Endodermal cell (in vitro differentiated cells): ENCODE data around the gene MYL3. TPM values are rescaled to one million over a fixed set of nuclear protein-coding genes. Genes with fewer than 3 reads are reported as not detected.
A peak's percentile ranks its signal among the peaks of the same experiment; 100 is the strongest.

Source experiments
- DNase-seq: peaks from one replicate; pipeline ENCODE4 v3.0.0-alpha.2; 2017
- H3K27ac ChIP-seq: 2 replicates; pipeline ENCODE4 v1.5.1; 2013; ENCODE audit warnings: mild to moderate bottlenecking, low read depth, low read length, moderate library complexity
- H3K27me3 ChIP-seq: 2 replicates; pipeline ENCODE4 v1.6.1; 2013; ENCODE audit warnings: mild to moderate bottlenecking, low read length, moderate library complexity; ENCODE audit not compliant: insufficient read depth, control insufficient read depth, poor library complexity, severe bottlenecking
- H3K36me3 ChIP-seq: 2 replicates; pipeline ENCODE4 v1.7.0; 2013; ENCODE audit warnings: mild to moderate bottlenecking, low read length, moderate library complexity; ENCODE audit not compliant: control insufficient read depth, insufficient read depth
- H3K4me1 ChIP-seq: one replicate; pipeline ENCODE4 v1.7.0; 2013; ENCODE audit warnings: low read length; ENCODE audit not compliant: control insufficient read depth, insufficient read depth
- H3K4me3 ChIP-seq: 2 replicates; pipeline ENCODE4 v1.5.1; 2013; ENCODE audit warnings: mild to moderate bottlenecking, low read length, moderate library complexity
- H3K9ac ChIP-seq: 2 replicates; pipeline ENCODE4 v1.6.1; 2013; ENCODE audit warnings: mild to moderate bottlenecking, low read length, moderate library complexity; ENCODE audit not compliant: poor library complexity, severe bottlenecking; ENCODE audit errors: extremely low read depth
- H3K9me3 ChIP-seq: 2 replicates; pipeline ENCODE4 v1.6.1; 2013; ENCODE audit warnings: mild to moderate bottlenecking, low read length, moderate library complexity; ENCODE audit not compliant: control insufficient read depth
- H3K27ac Mint-ChIP-seq: 2 replicates; pipeline ENCODE4 v1.8.0; 2020; ENCODE audit warnings: mixed read lengths
- H3K27me3 Mint-ChIP-seq: 2 replicates; pipeline ENCODE4 v1.8.0; 2021; ENCODE audit warnings: mild to moderate bottlenecking, mixed read lengths; ENCODE audit not compliant: insufficient read depth
- H3K36me3 Mint-ChIP-seq: 2 replicates; pipeline ENCODE4 v1.8.0; 2020; ENCODE audit warnings: low read depth, mixed read lengths
- H3K4me1 Mint-ChIP-seq: 2 replicates; pipeline ENCODE4 v1.8.0; 2020; ENCODE audit warnings: mixed read lengths
- H3K4me3 Mint-ChIP-seq: 2 replicates; pipeline ENCODE4 v1.8.0; 2020; ENCODE audit warnings: mild to moderate bottlenecking, moderate library complexity, mixed read lengths
- H3K9me3 Mint-ChIP-seq: 2 replicates; pipeline ENCODE4 v1.8.0; 2020; ENCODE audit warnings: mild to moderate bottlenecking, mixed read lengths
- WGBS, 2 experiments: methylation state at CpG; one replicate each; pipeline versions ENCODE4 v1.1.5 to v1.1.7; 2013; ENCODE audit warnings: missing lambda C conversion rate in 2 of 2, mixed read lengths in 1 of 2; ENCODE audit not compliant: insufficient coverage in 1 of 2, insufficient read length in 1 of 2; 5-methylcytosine and 5-hydroxymethylcytosine counted together
- total RNA-seq, 2 donors: library from RNA; stranded (reverse); fragmentation: NEBNext Ultra II Directional in 1 of 2; extraction: Animal tissue kit (Norgen Biotek cat#: 25700) in 1 of 2; gene quantifications; 2 replicates in 1 of 2; 3 replicates in 1 of 2; pipeline ENCODE4 v1.2.1, GENCODE V29; 2021
- TF ChIP-seq, protein P1 (sequence below): fragments of 200-600 bp; sonication (generic); conservative IDR thresholded peaks from 2 replicates; pipeline ENCODE4 v1.5.0; 2021; ENCODE audit warnings: antibody characterized with exemption, mild to moderate bottlenecking

The MYL3 gene
- total RNA-seq, 2 donors from 2014 or later, result 1.6 to 2.3 TPM

DNA sequence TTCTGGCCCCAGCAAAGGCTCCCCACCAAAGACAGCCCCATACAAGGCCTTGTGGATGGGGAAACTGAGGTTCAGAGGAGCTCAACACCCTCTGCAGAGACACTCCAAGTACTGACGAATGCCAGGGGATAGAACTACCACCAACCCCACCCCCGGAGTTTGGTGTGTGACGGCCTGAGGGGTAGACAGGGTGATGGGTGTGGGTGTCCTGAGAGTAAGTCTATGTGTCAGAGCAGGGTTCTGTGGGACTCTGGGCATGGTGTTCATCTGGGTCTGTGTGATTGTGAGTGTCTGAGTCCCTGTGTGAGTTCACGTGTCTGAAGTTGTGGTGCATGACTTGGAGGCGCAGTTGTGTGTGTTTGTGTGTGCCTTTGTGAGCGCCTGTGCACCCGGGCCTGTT is 21.7 kb upstream of the MYL3 start:
- Mint-ChIP-seq H3K36me3 (no peaks in the 10 kb centered on the region), H3K27ac (no peak overlapping the region), H3K9me3 (no peaks in the 10 kb centered on the region), H3K4me1 (peaks cover 14% of the 10 kb centered on the region), H3K4me3 (no peak overlapping the region), H3K27me3 (peaks cover 89% of the 10 kb centered on the region)
- H3K27me3 ChIP-seq, result peaks cover 57% of the 10 kb centered on the region
- H3K9me3 ChIP-seq, result no peaks in the 10 kb centered on the region
- H3K4me1 ChIP-seq, result no peaks in the 10 kb centered on the region
- DNase-seq, result no peak
- no peaks in the 10 kb centered on the region for H3K36me3 ChIP-seq
- WGBS, 2 experiments, result 93% methylated on average over 7 of the region's 7 CpGs; no CpG with 5 or more reads in 1 of the 2 experiments
- no peak overlapping the region for H3K27ac ChIP-seq
- H3K4me3 ChIP-seq, result no peak overlapping the region
- no peak overlapping the region for H3K9ac ChIP-seq
- TF ChIP-seq, protein P1, sequence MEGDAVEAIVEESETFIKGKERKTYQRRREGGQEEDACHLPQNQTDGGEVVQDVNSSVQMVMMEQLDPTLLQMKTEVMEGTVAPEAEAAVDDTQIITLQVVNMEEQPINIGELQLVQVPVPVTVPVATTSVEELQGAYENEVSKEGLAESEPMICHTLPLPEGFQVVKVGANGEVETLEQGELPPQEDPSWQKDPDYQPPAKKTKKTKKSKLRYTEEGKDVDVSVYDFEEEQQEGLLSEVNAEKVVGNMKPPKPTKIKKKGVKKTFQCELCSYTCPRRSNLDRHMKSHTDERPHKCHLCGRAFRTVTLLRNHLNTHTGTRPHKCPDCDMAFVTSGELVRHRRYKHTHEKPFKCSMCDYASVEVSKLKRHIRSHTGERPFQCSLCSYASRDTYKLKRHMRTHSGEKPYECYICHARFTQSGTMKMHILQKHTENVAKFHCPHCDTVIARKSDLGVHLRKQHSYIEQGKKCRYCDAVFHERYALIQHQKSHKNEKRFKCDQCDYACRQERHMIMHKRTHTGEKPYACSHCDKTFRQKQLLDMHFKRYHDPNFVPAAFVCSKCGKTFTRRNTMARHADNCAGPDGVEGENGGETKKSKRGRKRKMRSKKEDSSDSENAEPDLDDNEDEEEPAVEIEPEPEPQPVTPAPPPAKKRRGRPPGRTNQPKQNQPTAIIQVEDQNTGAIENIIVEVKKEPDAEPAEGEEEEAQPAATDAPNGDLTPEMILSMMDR, result no peak

GRCh38 chr3:46884427-46884826 is 21.2 kb upstream of the MYL3 start:
- Histone ChIP-seq H3K27me3 (peaks cover 59% of the 10 kb centered on the region), H3K9me3 (no peaks in the 10 kb centered on the region), H3K36me3 (no peaks in the 10 kb centered on the region), H3K4me3 (no peak overlapping the region), H3K4me1 (no peaks in the 10 kb centered on the region), H3K9ac (no peak overlapping the region), H3K27ac (no peak overlapping the region)
- Mint-ChIP-seq H3K36me3 (no peaks in the 10 kb centered on the region), H3K4me1 (peaks cover 14% of the 10 kb centered on the region), H3K27me3 (peaks cover 89% of the 10 kb centered on the region), H3K27ac (no peak overlapping the region), H3K4me3 (peak overlapping the region; percentile 53), H3K9me3 (no peaks in the 10 kb centered on the region)
- DNase-seq, result peak; percentile 66
- TF ChIP-seq, protein P1, result no peak
- 26 to 44% methylated on average over 2 to 5 of the region's 5 CpGs for WGBS, 2 experiments

GRCh38 chr3:46883830-46884185 is 20.6 kb upstream of the MYL3 start:
- Mint-ChIP-seq H3K4me1 (peaks cover 19% of the 10 kb centered on the region), H3K36me3 (no peaks in the 10 kb centered on the region), H3K27ac (no peak overlapping the region), H3K27me3 (peaks cover 90% of the 10 kb centered on the region), H3K4me3 (peak overlapping the region; percentile 53), H3K9me3 (no peaks in the 10 kb centered on the region)
- TF ChIP-seq, protein P1, result no peak
- Histone ChIP-seq H3K9me3 (no peaks in the 10 kb centered on the region), H3K27me3 (peaks cover 59% of the 10 kb centered on the region), H3K27ac (no peak overlapping the region), H3K36me3 (no peaks in the 10 kb centered on the region), H3K4me1 (peaks cover 2% of the 10 kb centered on the region), H3K9ac (no peak overlapping the region), H3K4me3 (peak overlapping the region; percentile 71)
- WGBS, 2 experiments, result 36 to 42% methylated on average over 3 to 4 of the region's 4 CpGs
- DNase-seq, result no peak
